Measurements from ENCODE around the gene STS.

DNA sequence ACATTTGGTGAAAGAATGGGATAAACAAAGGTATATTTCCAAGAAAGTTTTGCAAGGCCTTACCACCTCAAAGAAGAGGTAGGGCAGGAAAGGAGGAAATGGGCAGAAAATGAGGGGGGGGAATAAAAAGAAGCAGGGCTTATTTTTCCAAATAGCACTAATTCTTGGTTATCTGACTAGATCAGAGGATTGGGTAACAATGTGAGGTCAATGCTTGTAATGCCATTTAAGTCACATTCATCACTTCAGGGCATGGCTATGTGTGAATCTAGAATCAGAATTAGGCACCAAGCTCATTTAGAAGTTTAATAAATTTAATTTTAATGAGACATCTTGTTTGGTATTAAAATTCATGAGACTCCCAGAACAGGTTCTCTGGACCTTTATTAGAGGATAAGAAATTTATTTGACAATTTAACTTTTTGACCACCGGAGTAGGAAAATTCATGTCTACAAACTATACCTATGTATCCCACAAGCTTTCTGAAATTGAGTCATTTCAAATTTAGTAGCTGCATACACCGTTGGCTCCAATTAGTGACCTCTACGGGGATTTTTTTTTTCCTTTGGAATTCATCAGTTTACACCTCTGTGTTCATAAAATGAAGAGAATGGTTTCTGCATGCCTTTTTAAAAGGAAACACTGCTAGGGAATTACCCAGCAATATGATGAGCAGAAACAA, 1.4 kb upstream of the STS start:
- TF ChIP-seq, protein P1, sequence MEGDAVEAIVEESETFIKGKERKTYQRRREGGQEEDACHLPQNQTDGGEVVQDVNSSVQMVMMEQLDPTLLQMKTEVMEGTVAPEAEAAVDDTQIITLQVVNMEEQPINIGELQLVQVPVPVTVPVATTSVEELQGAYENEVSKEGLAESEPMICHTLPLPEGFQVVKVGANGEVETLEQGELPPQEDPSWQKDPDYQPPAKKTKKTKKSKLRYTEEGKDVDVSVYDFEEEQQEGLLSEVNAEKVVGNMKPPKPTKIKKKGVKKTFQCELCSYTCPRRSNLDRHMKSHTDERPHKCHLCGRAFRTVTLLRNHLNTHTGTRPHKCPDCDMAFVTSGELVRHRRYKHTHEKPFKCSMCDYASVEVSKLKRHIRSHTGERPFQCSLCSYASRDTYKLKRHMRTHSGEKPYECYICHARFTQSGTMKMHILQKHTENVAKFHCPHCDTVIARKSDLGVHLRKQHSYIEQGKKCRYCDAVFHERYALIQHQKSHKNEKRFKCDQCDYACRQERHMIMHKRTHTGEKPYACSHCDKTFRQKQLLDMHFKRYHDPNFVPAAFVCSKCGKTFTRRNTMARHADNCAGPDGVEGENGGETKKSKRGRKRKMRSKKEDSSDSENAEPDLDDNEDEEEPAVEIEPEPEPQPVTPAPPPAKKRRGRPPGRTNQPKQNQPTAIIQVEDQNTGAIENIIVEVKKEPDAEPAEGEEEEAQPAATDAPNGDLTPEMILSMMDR (IDR thresholded peaks at IDR 0.05; ENCODE audit: low read depth, low read length) = no peak
- no peak for TF ChIP-seq EZH2phosphoT487 (IDR thresholded peaks at IDR 0.05; ENCODE audit: low read depth)
